ENCODE measurements around the gene RAD17.
"Not testable (repeated sequence)": the region's sequence is repeated elsewhere in the genome, so short reads cannot be mapped to it uniquely, and the experiment has no call there.

- TF ChIP-seq, protein P1, sequence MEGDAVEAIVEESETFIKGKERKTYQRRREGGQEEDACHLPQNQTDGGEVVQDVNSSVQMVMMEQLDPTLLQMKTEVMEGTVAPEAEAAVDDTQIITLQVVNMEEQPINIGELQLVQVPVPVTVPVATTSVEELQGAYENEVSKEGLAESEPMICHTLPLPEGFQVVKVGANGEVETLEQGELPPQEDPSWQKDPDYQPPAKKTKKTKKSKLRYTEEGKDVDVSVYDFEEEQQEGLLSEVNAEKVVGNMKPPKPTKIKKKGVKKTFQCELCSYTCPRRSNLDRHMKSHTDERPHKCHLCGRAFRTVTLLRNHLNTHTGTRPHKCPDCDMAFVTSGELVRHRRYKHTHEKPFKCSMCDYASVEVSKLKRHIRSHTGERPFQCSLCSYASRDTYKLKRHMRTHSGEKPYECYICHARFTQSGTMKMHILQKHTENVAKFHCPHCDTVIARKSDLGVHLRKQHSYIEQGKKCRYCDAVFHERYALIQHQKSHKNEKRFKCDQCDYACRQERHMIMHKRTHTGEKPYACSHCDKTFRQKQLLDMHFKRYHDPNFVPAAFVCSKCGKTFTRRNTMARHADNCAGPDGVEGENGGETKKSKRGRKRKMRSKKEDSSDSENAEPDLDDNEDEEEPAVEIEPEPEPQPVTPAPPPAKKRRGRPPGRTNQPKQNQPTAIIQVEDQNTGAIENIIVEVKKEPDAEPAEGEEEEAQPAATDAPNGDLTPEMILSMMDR (IDR thresholded peaks at IDR 0.05), result not testable (repeated sequence)
- not testable (repeated sequence) for TF ChIP-seq POLR2A (IDR thresholded peaks at IDR 0.05)
Measured at GRCh38 chr5:69333668-69334315, 35.8 kb upstream of the RAD17 start.

All from ovary (tissue), 3 donors.